HL-60 (cell line): Measurements from ENCODE around the gene FBXO27.

Experiments used
- DNase-seq, 2 experiments: peaks; one replicate each; pipeline ENCODE4 v3.0.0-alpha.2; 2010 to 2020; ENCODE audit warnings: low read depth in 1 of 2, low spot score in 1 of 2
- H3K27ac ChIP-seq: fragments of 250-450 bp; sonication (Bioruptor Pico); replicated peaks from 2 replicates; pipeline ENCODE4 v1.5.1; 2020; ENCODE audit warnings: mild to moderate bottlenecking, moderate library complexity
- H3K27me3 ChIP-seq: fragments of 250-450 bp; sonication (Bioruptor Pico); 2 replicates; pipeline ENCODE4 v1.5.1; 2021; ENCODE audit warnings: mild to moderate bottlenecking, moderate library complexity; ENCODE audit not compliant: insufficient read depth, poor library complexity, severe bottlenecking
- H3K4me3 ChIP-seq: replicated peaks from 2 replicates; pipeline ENCODE4 v1.5.1; 2011; ENCODE audit warnings: mild to moderate bottlenecking, control low read depth, low read length; ENCODE audit not compliant: insufficient read depth
- GABPA ChIP-seq: IDR thresholded peaks from 2 replicates; pipeline ENCODE4 v1.6.1; 2012; ENCODE audit warnings: low read depth
- POLR2AphosphoS5 ChIP-seq: IDR thresholded peaks from 2 replicates; pipeline ENCODE4 v1.6.1; 2012; ENCODE audit warnings: low read depth
- SPI1 ChIP-seq: IDR thresholded peaks from 2 replicates; pipeline ENCODE4 v1.6.1; 2012; ENCODE audit warnings: low read depth, mild to moderate bottlenecking, borderline replicate concordance
- TF ChIP-seq, protein P1 (sequence below): IDR thresholded peaks from one replicate; pipeline ENCODE4 v1.5.1; 2011; ENCODE audit warnings: low read length, control low read depth, inconsistent platforms; ENCODE audit not compliant: insufficient read depth
- TF ChIP-seq, protein P2 (sequence below): IDR thresholded peaks from 2 replicates; pipeline ENCODE4 v1.6.1; 2012; ENCODE audit warnings: low read depth; ENCODE audit not compliant: insufficient replicate concordance

Gene FBXO27

DNA sequence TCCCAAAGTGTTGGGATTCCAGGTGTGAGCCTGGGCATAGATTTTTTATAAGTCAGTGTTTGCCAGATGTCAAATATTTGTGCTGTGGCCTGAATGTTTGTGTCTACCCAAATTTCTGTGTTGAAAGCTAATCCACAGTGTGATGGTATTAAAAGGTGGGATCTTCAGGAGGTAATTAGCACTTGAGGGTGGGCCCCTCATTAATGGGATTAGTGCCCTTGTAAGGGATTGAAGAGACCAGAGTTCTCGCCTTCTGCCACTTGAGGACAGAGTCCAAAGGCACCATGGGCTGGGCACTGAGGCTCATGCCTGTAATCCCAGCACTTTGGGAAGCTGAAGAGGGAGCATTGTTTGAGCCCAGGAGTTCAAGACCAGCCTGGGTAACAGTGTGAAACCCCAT, 47.1 kb downstream of the FBXO27 start:
- no peak for DNase-seq
- Histone ChIP-seq H3K27ac (no peak overlapping the region), H3K4me3 (no peak overlapping the region), H3K27me3 (no peaks in the 10 kb centered on the region)
- TF ChIP-seq SPI1 (no peak), POLR2AphosphoS5 (no peak), GABPA (no peak)
- TF ChIP-seq, protein P1, sequence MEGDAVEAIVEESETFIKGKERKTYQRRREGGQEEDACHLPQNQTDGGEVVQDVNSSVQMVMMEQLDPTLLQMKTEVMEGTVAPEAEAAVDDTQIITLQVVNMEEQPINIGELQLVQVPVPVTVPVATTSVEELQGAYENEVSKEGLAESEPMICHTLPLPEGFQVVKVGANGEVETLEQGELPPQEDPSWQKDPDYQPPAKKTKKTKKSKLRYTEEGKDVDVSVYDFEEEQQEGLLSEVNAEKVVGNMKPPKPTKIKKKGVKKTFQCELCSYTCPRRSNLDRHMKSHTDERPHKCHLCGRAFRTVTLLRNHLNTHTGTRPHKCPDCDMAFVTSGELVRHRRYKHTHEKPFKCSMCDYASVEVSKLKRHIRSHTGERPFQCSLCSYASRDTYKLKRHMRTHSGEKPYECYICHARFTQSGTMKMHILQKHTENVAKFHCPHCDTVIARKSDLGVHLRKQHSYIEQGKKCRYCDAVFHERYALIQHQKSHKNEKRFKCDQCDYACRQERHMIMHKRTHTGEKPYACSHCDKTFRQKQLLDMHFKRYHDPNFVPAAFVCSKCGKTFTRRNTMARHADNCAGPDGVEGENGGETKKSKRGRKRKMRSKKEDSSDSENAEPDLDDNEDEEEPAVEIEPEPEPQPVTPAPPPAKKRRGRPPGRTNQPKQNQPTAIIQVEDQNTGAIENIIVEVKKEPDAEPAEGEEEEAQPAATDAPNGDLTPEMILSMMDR = no peak
- TF ChIP-seq, protein P2, sequence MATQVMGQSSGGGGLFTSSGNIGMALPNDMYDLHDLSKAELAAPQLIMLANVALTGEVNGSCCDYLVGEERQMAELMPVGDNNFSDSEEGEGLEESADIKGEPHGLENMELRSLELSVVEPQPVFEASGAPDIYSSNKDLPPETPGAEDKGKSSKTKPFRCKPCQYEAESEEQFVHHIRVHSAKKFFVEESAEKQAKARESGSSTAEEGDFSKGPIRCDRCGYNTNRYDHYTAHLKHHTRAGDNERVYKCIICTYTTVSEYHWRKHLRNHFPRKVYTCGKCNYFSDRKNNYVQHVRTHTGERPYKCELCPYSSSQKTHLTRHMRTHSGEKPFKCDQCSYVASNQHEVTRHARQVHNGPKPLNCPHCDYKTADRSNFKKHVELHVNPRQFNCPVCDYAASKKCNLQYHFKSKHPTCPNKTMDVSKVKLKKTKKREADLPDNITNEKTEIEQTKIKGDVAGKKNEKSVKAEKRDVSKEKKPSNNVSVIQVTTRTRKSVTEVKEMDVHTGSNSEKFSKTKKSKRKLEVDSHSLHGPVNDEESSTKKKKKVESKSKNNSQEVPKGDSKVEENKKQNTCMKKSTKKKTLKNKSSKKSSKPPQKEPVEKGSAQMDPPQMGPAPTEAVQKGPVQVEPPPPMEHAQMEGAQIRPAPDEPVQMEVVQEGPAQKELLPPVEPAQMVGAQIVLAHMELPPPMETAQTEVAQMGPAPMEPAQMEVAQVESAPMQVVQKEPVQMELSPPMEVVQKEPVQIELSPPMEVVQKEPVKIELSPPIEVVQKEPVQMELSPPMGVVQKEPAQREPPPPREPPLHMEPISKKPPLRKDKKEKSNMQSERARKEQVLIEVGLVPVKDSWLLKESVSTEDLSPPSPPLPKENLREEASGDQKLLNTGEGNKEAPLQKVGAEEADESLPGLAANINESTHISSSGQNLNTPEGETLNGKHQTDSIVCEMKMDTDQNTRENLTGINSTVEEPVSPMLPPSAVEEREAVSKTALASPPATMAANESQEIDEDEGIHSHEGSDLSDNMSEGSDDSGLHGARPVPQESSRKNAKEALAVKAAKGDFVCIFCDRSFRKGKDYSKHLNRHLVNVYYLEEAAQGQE = no peak

DNA sequence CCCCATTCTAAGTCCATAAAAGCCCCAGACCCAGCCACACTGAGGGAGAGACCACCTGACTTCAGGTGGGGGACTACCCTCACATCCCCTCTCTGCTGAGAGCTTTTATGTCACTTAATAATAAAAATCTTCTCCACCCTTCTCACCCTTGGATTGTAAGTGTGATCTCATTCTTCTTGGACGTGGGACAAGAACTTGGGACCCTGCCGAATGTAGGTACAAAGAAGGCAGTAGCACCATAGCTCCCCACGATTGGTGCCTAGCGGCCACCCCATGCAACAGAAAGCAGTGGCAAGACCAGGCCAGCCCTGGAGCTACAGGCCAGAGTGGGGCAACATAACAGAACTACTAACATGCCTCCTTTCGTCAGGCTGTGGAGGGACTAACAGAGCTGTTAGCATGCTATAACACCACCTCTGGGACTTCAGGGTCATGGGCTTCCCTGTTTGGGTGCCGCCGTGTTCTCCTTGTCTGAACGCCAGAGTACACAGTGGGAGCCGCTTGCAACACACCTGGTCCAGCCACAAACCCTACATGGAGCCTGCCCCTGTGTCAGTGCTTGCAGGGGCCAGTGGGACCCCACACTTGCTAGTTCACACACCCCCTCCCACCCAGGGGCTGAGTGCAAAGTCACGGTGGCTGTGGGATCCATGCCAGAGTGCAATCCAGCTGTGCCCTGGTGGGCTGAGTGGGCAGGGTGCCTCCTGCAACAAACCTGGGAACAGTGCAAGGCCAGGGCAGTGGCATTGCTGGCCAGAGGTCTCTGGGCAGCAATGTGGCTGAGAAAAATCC, 51.6 kb downstream of the FBXO27 start:
- H3K4me3 ChIP-seq = no peak overlapping the region
- peaks cover 2% of the 10 kb centered on the region for H3K27me3 ChIP-seq
- DNase-seq = no peak
- H3K27ac ChIP-seq = no peak overlapping the region
- TF ChIP-seq GABPA (no peak), POLR2AphosphoS5 (no peak), SPI1 (no peak)
- TF ChIP-seq, protein P2 = no peak
- TF ChIP-seq, protein P1 = no peak

DNA sequence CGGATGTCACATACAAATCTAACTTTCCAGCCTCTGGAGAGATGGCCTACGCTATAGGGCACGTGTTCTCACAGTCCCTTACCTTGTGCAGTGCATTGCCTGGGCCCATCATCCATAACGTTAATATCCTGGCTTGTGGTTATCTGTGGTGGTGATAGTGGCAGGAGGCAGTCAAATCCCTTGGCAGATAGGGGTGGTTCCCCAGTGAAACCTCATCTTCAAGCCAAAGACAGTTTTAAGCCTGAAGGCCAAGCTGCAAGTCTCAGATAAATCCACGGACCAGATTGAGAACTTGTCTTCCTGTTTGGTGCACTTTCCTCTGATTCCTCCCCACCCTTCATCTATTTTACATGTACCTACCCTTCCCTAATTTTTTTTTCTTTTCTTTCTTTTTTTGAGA, 52.5 kb downstream of the FBXO27 start:
- no peak for DNase-seq
- no peak overlapping the region for H3K27ac ChIP-seq
- no peak for TF ChIP-seq GABPA
- TF ChIP-seq SPI1 = no peak
- TF ChIP-seq, protein P1 = no peak
- TF ChIP-seq, protein P2 = no peak
- no peak for TF ChIP-seq POLR2AphosphoS5
- peaks cover 9% of the 10 kb centered on the region for H3K27me3 ChIP-seq
- no peak overlapping the region for H3K4me3 ChIP-seq
